Chondrocyte (in vitro differentiated cells): Measurements from ENCODE around the gene CDH8. TPM values are rescaled to one million over a fixed set of nuclear protein-coding genes. Genes with fewer than 3 reads are reported as not detected.

Experiments used
- DNase-seq: peaks from one replicate; pipeline ENCODE4 v3.0.0; 2021; ENCODE audit warnings: mixed read lengths, low spot score
- H3K27ac Mint-ChIP-seq: one replicate; pipeline ENCODE4 v1.8.0; 2021; ENCODE audit warnings: mild to moderate bottlenecking, moderate library complexity, mixed read lengths; ENCODE audit not compliant: unreplicated experiment
- H3K27me3 Mint-ChIP-seq: 2 replicates; pipeline ENCODE4 v1.8.0; 2021; ENCODE audit warnings: low read depth, mixed read lengths
- H3K36me3 Mint-ChIP-seq: 2 replicates; pipeline ENCODE4 v1.8.0; 2021; ENCODE audit warnings: low read depth, mixed read lengths
- H3K4me1 Mint-ChIP-seq: 2 replicates; pipeline ENCODE4 v1.8.0; 2021; ENCODE audit warnings: low read depth, mild to moderate bottlenecking, mixed read lengths
- H3K4me3 Mint-ChIP-seq: one replicate; pipeline ENCODE4 v1.8.0; 2021; ENCODE audit warnings: mild to moderate bottlenecking, moderate library complexity, mixed read lengths; ENCODE audit not compliant: unreplicated experiment
- H3K9me3 Mint-ChIP-seq: 2 replicates; pipeline ENCODE4 v1.8.0; 2021; ENCODE audit warnings: low read depth, mixed read lengths
- total RNA-seq: library from RNA; stranded (reverse); gene quantifications from 3 replicates; pipeline ENCODE4 v1.2.1, GENCODE V29; 2021
- TF ChIP-seq, protein P1 (sequence below): fragments of 200-600 bp; sonication (generic); IDR thresholded peaks from 2 replicates; pipeline ENCODE4 v1.5.0; 2021; ENCODE audit warnings: antibody characterized with exemption, mild to moderate bottlenecking, moderate library complexity

CDH8 gene
- total RNA-seq, 1 donor from 2014 or later = 5.7 TPM

GRCh38 chr16:61892531-61892930 is 143.7 kb downstream of the CDH8 start:
- H3K27ac Mint-ChIP-seq = no peak overlapping the region
- H3K4me1 Mint-ChIP-seq = peaks cover 5% of the 10 kb centered on the region
- H3K4me3 Mint-ChIP-seq = no peak overlapping the region
- no peaks in the 10 kb centered on the region for H3K27me3 Mint-ChIP-seq
- TF ChIP-seq, protein P1, sequence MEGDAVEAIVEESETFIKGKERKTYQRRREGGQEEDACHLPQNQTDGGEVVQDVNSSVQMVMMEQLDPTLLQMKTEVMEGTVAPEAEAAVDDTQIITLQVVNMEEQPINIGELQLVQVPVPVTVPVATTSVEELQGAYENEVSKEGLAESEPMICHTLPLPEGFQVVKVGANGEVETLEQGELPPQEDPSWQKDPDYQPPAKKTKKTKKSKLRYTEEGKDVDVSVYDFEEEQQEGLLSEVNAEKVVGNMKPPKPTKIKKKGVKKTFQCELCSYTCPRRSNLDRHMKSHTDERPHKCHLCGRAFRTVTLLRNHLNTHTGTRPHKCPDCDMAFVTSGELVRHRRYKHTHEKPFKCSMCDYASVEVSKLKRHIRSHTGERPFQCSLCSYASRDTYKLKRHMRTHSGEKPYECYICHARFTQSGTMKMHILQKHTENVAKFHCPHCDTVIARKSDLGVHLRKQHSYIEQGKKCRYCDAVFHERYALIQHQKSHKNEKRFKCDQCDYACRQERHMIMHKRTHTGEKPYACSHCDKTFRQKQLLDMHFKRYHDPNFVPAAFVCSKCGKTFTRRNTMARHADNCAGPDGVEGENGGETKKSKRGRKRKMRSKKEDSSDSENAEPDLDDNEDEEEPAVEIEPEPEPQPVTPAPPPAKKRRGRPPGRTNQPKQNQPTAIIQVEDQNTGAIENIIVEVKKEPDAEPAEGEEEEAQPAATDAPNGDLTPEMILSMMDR = no peak
- H3K9me3 Mint-ChIP-seq = no peaks in the 10 kb centered on the region
- H3K36me3 Mint-ChIP-seq = no peaks in the 10 kb centered on the region
- DNase-seq = no peak

GRCh38 chr16:61891460-61891859 is 144.8 kb downstream of the CDH8 start:
- TF ChIP-seq, protein P1 = no peak
- Mint-ChIP-seq H3K27ac (no peak overlapping the region), H3K4me3 (no peak overlapping the region), H3K4me1 (peaks cover 5% of the 10 kb centered on the region), H3K9me3 (peaks cover 4% of the 10 kb centered on the region), H3K36me3 (peaks cover 1% of the 10 kb centered on the region), H3K27me3 (no peaks in the 10 kb centered on the region)
- DNase-seq = no peak

DNA sequence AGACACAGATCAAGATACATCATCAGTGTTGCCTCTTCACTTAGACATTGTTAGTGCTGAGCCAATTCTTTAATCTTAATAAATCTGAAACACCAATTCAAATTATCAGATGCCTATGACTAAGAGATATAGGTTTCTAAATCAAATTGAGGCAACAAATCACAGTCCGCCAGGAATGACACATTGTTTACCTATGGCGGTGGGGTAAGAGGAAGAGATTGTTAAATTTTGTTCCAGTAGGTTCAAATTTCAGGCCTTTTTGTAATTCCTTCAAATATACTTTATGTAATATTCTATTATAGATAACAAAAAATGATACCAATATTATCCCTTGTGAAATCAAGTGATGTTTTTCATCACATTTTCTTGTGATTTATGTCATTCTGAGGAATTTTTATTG is 145.9 kb downstream of the CDH8 start:
- H3K9me3 Mint-ChIP-seq = peaks cover 4% of the 10 kb centered on the region
- H3K27me3 Mint-ChIP-seq = no peaks in the 10 kb centered on the region
- no peak overlapping the region for H3K4me3 Mint-ChIP-seq
- TF ChIP-seq, protein P1 = no peak
- peaks cover 1% of the 10 kb centered on the region for H3K36me3 Mint-ChIP-seq
- no peak for DNase-seq
- peaks cover 5% of the 10 kb centered on the region for H3K4me1 Mint-ChIP-seq
- H3K27ac Mint-ChIP-seq = no peak overlapping the region

DNA sequence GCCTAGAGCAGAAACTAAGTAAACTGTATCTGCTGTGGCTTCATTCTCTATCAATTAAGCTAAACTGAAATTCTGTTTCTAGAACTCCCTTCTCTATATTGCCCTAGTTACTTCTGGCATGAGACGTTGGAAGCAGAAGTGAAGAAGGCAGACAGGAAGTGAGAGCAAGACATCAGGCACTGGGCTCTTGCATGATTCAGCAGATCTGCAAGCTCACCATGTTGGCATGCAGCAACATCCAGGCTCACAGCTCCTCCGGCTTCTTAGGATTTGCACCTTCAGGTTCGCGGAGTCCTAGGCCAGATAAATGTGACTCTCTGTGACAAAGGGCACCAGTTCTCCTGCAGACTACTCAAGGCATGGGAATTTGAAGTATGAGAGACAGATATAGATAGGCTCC is 148.3 kb downstream of the CDH8 start:
- H3K9me3 Mint-ChIP-seq = peaks cover 4% of the 10 kb centered on the region
- H3K36me3 Mint-ChIP-seq = peaks cover 1% of the 10 kb centered on the region
- H3K4me1 Mint-ChIP-seq = peaks cover 5% of the 10 kb centered on the region
- TF ChIP-seq, protein P1 = no peak
- no peaks in the 10 kb centered on the region for H3K27me3 Mint-ChIP-seq
- DNase-seq = no peak
- no peak overlapping the region for H3K4me3 Mint-ChIP-seq
- peak overlapping the region; percentile 13 for H3K27ac Mint-ChIP-seq

DNA sequence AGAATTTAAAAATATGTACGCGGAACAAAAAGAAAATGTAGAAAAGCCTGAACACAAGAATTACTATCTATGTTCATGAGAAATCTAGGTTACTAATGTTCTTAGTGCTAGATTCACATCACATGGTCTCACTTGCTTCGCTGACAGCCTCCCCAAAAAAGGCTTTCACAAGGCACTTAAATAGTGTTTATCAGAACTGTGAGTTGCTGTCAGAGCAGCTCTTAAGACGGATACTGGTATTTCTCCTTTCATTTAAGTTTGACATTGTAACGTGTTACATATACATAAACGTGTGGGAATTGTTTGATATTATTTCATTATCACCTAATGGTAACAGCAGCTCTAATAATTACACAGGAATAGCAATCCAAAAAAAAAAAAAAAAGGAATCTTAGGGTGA is 150.9 kb downstream of the CDH8 start:
- peaks cover 5% of the 10 kb centered on the region for H3K4me1 Mint-ChIP-seq
- H3K27me3 Mint-ChIP-seq = peaks cover 1% of the 10 kb centered on the region
- peaks cover 4% of the 10 kb centered on the region for H3K9me3 Mint-ChIP-seq
- TF ChIP-seq, protein P1 = no peak
- no peak for DNase-seq
- H3K4me3 Mint-ChIP-seq = no peak overlapping the region
- no peak overlapping the region for H3K27ac Mint-ChIP-seq
- H3K36me3 Mint-ChIP-seq = peaks cover 1% of the 10 kb centered on the region
